Stimulated activated CD4-positive, alpha-beta T cell treated with anti-CD3 and anti-CD28 coated beads, Interleukin-15, amount 100 ng/mL, for 1 hour (primary cell): ENCODE measurements around the gene EGR1.
"Not testable (repeated sequence)": the region's sequence is repeated elsewhere in the genome, so short reads cannot be mapped to it uniquely, and the experiment has no call there.

ENCODE experiments used
- DNase-seq, 2 donors: peaks; one replicate each; pipeline ENCODE4 v3.0.0-alpha.2; 2020; ENCODE audit warnings: low read depth in 1 of 2, low spot score in 1 of 2

Gene EGR1

DNA sequence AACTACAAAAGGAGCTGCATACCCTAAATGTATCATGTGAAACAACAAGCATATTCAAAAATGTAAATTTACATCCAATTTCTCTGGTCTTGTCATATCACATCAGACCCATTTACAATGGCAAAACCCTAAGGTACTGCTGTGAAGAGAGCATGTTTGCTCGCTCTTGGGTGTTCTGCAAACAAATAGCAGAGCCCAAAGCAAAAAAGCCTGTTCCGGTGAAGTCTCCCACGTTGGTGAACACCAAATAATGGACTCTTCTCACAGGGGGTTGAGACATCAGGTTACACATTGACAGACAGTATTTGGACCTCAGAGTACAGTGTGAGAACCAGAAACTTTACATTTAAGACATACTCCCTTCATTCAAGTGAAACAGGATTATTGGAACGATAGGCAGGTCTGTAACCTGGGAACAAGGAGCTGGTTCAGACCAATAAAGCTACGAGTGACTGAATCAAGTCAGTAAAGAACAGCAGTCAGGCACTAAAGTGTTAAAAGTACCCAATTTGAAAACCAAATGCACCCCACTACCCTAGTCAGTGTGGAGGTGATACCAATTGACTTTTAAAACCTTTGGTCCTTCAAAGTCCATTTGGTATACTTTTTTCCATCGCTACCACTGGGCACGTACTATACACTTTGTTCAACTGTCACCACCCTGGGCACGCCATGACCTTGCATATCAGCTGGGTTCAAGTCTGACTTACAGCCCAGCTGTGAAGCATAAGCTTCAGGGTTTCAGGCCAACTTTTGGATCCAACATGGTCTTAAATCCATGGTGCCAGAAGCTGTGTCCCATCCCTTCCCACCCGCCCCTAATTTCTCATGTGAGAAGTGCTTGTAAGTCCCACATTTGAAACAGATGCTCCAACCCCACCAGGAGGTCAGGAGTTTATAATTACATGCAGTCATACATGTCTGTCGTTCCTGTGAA is 41.4 kb downstream of the EGR1 start:
- DNase-seq: no peak

DNA sequence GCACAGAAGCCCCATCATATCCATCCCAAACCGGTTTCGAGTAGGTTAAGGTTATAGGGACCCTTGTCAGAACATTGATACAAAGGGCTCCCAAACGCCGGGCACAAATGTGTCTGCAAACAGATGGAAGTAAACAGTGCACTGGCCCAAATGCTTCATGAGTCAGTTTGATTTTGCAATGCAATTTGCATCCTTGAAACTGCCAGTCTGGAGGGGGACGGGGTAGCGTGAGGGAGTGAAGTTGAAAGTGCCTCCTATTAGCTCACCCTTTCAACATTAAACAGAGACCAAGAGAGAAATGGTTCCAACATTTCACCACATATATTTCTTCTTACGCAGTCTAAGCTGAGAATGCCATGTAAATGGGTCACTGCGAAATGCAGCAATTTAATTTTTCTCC is 42.2 kb downstream of the EGR1 start:
- DNase-seq: not testable (repeated sequence)

DNA sequence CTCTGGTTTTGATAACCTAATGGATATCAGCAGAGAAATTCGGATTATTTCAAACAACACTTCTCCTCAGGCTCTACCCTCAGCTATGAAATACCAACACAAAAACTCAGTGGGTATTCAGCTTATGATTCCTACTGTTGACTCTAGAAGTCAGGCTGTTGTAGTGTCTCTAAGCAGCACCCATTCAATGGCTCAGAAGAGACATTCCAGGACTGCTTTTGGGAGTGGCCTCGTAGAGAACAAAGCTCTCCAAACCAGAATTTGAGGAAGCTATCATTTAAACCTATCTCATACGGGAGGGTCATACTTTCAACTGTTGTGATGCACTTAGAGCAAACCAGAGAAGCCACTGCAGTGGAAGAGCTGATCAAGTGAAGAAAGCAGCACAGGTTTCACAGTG is 43.7 kb downstream of the EGR1 start:
- no peak for DNase-seq

- no peak for DNase-seq
Observed at GRCh38 chr5:138514021-138514420, 48.7 kb downstream of the EGR1 start.

GRCh38 chr5:138515556-138516245 is 50.4 kb downstream of the EGR1 start:
- no peak for DNase-seq

GRCh38 chr5:138517437-138517836 is 52.2 kb downstream of the EGR1 start:
- DNase-seq: no peak
